HL-60 (cell line): ENCODE measurements around the gene BRAF.

Experiments used
- DNase-seq, 2 experiments: peaks; one replicate each; pipeline ENCODE4 v3.0.0-alpha.2; 2010 to 2020; ENCODE audit warnings: low read depth in 1 of 2, low spot score in 1 of 2
- H3K27ac ChIP-seq: fragments of 250-450 bp; sonication (Bioruptor Pico); replicated peaks from 2 replicates; pipeline ENCODE4 v1.5.1; 2020; ENCODE audit warnings: mild to moderate bottlenecking, moderate library complexity
- H3K27me3 ChIP-seq: fragments of 250-450 bp; sonication (Bioruptor Pico); 2 replicates; pipeline ENCODE4 v1.5.1; 2021; ENCODE audit warnings: mild to moderate bottlenecking, moderate library complexity; ENCODE audit not compliant: insufficient read depth, poor library complexity, severe bottlenecking
- H3K4me3 ChIP-seq: replicated peaks from 2 replicates; pipeline ENCODE4 v1.5.1; 2011; ENCODE audit warnings: mild to moderate bottlenecking, control low read depth, low read length; ENCODE audit not compliant: insufficient read depth
- GABPA ChIP-seq: IDR thresholded peaks from 2 replicates; pipeline ENCODE4 v1.6.1; 2012; ENCODE audit warnings: low read depth
- POLR2AphosphoS5 ChIP-seq: IDR thresholded peaks from 2 replicates; pipeline ENCODE4 v1.6.1; 2012; ENCODE audit warnings: low read depth
- SPI1 ChIP-seq: IDR thresholded peaks from 2 replicates; pipeline ENCODE4 v1.6.1; 2012; ENCODE audit warnings: low read depth, mild to moderate bottlenecking, borderline replicate concordance
- TF ChIP-seq, protein P1 (sequence below): IDR thresholded peaks from 2 replicates; pipeline ENCODE4 v1.6.1; 2012; ENCODE audit warnings: low read depth; ENCODE audit not compliant: insufficient replicate concordance
- TF ChIP-seq, protein P2 (sequence below): IDR thresholded peaks from one replicate; pipeline ENCODE4 v1.5.1; 2011; ENCODE audit warnings: low read length, control low read depth, inconsistent platforms; ENCODE audit not compliant: insufficient read depth

BRAF gene

DNA sequence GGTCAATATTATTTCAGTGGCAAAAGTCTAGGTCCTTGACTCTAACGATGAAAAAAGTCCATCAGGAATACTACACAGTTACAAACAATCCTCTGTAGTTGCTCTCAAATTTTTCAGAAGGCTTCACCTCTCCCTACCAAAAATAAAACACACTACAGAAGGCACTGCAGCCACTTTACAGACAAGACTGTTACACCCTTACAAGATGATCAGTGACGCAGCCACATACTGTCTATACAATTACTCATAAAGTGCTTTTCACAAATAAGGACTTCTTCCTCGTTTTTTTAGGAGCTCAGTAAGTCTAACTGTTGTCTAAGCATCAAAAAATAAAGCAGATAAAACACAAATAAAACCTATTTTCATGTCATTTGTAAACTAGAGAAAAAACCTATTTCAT is 201.2 kb downstream of the BRAF start:
- no peaks in the 10 kb centered on the region for H3K27me3 ChIP-seq
- H3K27ac ChIP-seq: no peak overlapping the region
- no peak for DNase-seq
- TF ChIP-seq, protein P1, sequence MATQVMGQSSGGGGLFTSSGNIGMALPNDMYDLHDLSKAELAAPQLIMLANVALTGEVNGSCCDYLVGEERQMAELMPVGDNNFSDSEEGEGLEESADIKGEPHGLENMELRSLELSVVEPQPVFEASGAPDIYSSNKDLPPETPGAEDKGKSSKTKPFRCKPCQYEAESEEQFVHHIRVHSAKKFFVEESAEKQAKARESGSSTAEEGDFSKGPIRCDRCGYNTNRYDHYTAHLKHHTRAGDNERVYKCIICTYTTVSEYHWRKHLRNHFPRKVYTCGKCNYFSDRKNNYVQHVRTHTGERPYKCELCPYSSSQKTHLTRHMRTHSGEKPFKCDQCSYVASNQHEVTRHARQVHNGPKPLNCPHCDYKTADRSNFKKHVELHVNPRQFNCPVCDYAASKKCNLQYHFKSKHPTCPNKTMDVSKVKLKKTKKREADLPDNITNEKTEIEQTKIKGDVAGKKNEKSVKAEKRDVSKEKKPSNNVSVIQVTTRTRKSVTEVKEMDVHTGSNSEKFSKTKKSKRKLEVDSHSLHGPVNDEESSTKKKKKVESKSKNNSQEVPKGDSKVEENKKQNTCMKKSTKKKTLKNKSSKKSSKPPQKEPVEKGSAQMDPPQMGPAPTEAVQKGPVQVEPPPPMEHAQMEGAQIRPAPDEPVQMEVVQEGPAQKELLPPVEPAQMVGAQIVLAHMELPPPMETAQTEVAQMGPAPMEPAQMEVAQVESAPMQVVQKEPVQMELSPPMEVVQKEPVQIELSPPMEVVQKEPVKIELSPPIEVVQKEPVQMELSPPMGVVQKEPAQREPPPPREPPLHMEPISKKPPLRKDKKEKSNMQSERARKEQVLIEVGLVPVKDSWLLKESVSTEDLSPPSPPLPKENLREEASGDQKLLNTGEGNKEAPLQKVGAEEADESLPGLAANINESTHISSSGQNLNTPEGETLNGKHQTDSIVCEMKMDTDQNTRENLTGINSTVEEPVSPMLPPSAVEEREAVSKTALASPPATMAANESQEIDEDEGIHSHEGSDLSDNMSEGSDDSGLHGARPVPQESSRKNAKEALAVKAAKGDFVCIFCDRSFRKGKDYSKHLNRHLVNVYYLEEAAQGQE: no peak
- no peak for TF ChIP-seq POLR2AphosphoS5
- TF ChIP-seq, protein P2, sequence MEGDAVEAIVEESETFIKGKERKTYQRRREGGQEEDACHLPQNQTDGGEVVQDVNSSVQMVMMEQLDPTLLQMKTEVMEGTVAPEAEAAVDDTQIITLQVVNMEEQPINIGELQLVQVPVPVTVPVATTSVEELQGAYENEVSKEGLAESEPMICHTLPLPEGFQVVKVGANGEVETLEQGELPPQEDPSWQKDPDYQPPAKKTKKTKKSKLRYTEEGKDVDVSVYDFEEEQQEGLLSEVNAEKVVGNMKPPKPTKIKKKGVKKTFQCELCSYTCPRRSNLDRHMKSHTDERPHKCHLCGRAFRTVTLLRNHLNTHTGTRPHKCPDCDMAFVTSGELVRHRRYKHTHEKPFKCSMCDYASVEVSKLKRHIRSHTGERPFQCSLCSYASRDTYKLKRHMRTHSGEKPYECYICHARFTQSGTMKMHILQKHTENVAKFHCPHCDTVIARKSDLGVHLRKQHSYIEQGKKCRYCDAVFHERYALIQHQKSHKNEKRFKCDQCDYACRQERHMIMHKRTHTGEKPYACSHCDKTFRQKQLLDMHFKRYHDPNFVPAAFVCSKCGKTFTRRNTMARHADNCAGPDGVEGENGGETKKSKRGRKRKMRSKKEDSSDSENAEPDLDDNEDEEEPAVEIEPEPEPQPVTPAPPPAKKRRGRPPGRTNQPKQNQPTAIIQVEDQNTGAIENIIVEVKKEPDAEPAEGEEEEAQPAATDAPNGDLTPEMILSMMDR: no peak
- TF ChIP-seq SPI1: no peak
- no peak for TF ChIP-seq GABPA
- H3K4me3 ChIP-seq: no peak overlapping the region

DNA sequence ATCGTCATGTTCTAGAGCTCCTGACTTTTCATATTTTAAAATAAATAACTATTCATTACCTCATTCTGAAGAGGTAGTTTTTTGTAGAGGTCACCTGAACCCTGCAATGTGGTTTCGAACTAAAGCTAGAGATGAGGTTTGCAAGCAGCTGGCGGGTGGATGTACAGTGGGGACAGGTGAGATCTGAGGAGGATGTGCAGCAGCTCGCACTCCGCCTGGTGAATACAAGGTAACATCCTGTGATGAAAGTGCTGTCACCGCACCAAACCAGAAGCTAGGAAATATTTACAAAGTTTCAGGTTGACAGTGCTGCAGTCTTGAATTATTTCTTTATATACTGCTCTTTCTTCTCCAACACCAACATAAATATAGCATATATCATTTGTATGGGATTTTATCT is 201.7 kb downstream of the BRAF start:
- Histone ChIP-seq H3K27ac (no peak overlapping the region), H3K27me3 (no peaks in the 10 kb centered on the region), H3K4me3 (no peak overlapping the region)
- no peak for TF ChIP-seq SPI1
- TF ChIP-seq GABPA: no peak
- TF ChIP-seq, protein P1: no peak
- TF ChIP-seq POLR2AphosphoS5: no peak
- DNase-seq: no peak

DNA sequence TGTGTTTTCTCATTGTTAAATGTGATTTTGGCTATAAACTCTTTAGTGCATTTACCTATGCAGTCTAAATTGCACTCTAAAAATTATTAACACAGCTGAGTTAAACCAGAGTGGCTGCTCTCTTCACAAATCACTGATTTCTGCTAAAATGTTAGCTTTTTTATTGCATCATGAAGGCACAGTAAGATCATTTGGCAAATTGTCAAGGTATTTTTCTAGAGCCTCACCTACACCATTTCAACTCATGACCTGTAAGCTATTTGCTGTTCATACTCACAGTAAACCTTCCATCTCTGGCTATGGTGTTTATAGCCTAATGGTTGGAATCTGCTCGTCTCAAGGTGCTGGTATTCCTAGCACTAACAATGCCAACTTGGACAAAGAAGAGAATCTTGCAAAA is 202.5 kb downstream of the BRAF start:
- TF ChIP-seq, protein P2: no peak
- no peak for TF ChIP-seq GABPA
- TF ChIP-seq POLR2AphosphoS5: no peak
- TF ChIP-seq SPI1: no peak
- TF ChIP-seq, protein P1: no peak
- Histone ChIP-seq H3K27ac (no peak overlapping the region), H3K27me3 (no peaks in the 10 kb centered on the region), H3K4me3 (no peak overlapping the region)
- no peak for DNase-seq

DNA sequence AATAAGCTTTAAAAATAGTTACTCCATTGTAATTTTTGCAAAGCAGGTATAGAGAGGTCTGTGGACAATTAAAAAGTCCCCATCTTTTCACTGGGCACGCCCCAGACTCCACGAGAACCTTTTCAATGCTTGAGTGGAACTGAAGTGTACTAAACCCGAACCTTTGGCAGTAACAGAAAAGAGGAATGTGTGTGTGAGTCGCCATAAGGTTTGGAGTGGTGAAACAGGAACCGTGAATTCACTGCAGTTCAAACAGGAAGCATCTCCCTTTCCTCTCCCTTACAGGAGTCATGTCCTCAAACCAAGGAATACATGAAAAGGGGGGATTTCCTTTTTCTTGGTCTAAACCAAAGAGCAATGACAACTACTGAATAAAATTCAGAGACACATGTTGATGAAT is 205.0 kb downstream of the BRAF start:
- peak in 1 of 2 experiments; percentile 49 for DNase-seq

More for the DNA sequence above, 205.0 kb downstream of the BRAF start:
- no peaks in the 10 kb centered on the region for H3K27me3 ChIP-seq
- TF ChIP-seq GABPA: no peak
- TF ChIP-seq SPI1: peak; percentile 48; the same call in 1 of the 2 replicates
- H3K27ac ChIP-seq: peak overlapping the region; percentile 38
- H3K4me3 ChIP-seq: no peak overlapping the region
